Left renal cortex interstitium (tissue), 4 donors: Measurements from ENCODE around the gene RTL3. TPM values are rescaled to one million over a fixed set of nuclear protein-coding genes. Genes with fewer than 3 reads are reported as not detected.
"Not testable (repeated sequence)": the region's sequence is repeated elsewhere in the genome, so short reads cannot be mapped to it uniquely, and the experiment has no call there.

ENCODE experiments used
- DNase-seq, 4 donors: peaks; one replicate each; pipeline ENCODE4 v3.0.0-alpha.2; 2013; ENCODE audit warnings: low read depth in 4 of 4, low spot score in 2 of 4, missing footprints in 1 of 4
- polyA plus RNA-seq, 4 donors: library from polyadenylated mRNA; unstranded; fragments of 120-200 nt; gene quantifications; one replicate each; pipeline ENCODE4 v1.2.1, GENCODE V29; 2013; ENCODE audit not compliant: insufficient read length in 4 of 4

The RTL3 gene
- polyA plus RNA-seq, result not detected

GRCh38 chrX:78658845-78659744 lies at the start of gene RTL3:
Gene RTL3 (minus strand): TSS chrX:78659328. CDS start chrX:78658420, 908 bp downstream.
- no peak for DNase-seq

DNA sequence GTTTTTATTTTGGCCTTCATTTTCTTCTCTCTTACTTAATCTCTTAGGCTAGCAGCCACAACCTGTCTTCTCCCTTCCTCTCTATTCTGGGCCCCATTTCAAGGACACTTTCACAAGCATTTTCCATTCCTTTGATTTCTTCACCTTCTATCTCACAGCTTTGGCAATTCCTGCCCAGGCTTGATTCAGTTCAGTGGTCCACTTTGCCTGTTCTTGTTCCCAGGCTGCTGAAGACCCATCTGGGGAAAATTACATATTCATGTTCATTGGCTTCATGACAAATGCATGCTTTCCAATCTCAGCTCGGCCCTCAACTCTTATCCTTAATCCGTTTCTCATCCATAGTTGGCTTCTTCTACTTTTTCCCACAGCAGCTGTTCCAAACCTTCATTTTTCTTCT lies 49.7 kb upstream of the RTL3 start:
- no peak for DNase-seq

GRCh38 chrX:78708262-78708661 lies 49.1 kb upstream of the RTL3 start:
- DNase-seq, result no peak

DNA sequence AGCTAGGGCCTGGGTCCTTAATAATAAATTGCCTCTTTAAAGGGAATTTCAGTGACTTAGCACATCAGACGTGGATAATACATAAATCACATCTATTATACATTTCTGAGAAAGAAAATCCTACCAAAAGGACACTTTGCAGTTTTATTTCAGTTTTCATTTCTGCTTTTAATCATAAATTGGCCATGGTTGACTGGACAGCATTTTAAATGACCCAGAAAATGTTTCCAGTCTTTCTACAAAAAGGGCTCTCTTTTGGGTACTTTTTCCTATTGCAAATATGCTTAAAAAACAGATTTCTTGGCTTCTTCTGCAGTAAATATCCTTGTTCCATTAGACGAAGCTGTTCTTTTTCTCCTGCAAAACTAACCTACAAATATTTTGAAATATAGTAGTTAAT lies 46.9 kb upstream of the RTL3 start:
- DNase-seq, result no peak

DNA sequence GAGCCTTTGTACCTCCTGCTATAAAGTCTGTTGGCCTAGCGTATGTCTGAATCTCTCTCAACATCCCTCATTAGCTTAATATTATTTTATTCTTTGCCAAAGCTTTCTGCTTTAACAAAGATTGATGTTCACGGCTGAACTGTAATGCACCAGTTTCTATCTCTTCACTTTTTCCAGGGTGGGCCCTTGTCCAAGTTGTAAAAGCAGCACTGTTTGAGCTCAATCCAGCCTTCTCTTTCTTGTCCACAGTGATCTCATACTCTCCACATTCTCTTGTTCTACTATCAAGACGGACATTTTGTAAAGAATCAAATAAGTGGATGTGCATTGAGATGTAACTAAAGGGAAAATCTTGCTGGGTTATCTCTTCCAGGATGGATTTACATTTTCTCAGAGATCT lies 34.4 kb upstream of the RTL3 start:
- DNase-seq, result no peak

DNA sequence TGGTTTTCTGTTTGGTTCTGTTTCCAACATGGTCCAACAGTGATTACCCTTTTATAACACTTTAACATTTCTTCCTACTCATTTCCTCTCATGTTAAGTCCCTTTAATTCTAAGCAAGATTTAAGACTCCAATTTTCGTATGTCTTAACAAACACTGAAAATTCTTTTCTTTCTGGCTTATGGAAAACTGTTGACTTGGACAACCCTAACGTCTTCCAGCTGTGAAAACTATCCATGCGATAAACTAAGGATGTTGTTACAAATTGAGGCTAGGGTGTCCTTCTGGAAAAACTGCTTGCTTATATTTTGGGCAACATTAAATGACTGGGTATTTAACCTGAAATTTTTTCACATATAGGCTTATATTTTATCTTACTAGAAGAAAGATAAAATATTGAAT lies 33.9 kb upstream of the RTL3 start:
- no peak for DNase-seq

DNA sequence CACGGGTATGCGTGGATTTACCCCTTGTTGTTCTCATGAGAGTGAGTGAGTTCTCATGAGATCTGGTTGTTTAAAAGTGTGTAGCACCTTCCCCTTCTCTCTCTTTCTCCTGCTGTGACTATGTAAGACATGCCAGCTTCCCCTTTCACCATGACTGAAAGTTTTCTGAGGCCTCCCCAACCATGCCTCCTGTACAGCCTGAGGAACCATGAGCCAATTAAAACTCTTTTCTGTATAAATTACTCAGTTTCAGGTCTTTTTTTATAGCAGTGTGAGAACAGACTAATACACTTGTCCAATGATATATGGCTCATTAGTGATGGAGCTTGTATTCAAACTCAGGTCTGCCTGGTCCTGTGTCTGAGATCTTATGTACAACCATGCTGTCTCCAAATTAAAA lies 28.5 kb upstream of the RTL3 start:
- no peak for DNase-seq

- no peak for DNase-seq
These were observed 14.1 kb upstream of the RTL3 start for GRCh38 chrX:78673246-78673645.

GRCh38 chrX:78665342-78665741 lies 6.2 kb upstream of the RTL3 start:
- DNase-seq, result no peak

GRCh38 chrX:78661836-78662235 lies 2.7 kb upstream of the RTL3 start:
- DNase-seq, result no peak

DNA sequence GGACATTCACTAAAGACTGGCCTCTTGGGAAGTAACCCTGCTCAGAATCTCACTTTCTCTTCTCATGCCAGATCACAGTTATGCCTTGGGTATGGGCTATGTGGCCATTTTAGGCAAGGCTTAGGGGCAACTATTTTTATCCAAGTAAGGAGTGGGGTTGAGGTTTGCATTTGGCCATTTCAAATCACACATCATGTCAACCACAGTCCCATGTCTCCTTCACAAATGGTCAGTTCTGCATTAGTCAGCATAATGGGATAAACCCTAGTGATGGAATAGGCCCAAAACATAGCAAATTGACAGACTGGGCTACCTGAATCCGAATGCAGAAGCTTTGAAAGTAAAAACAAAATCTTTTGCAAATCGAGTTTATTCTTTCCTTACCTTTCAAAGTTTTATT lies 827 bp upstream of the RTL3 start:
- DNase-seq, result no peak

DNA sequence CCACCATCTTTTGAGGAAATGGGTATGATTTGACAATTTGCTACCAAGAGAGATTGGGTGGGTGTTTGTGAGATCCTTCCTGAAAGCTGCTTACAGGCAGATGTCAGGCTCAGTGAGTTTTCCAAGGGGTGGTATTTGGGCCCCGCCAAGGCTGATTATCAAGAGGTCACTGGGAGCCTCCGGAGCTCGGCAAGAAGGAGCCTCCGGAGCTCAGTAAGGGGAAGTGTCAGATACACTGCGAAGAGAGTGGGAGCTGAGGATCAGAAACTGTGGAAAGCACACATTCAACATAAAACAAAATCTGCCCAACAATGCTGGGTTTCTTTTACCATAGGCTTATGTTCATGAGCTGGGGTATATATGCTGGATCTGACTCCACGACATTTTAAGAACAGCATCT lies 714 bp downstream of the RTL3 start:
- no peak for DNase-seq

- DNase-seq, result no peak
These were observed 3.5 kb downstream of the RTL3 start for GRCh38 chrX:78655642-78656041.

DNA sequence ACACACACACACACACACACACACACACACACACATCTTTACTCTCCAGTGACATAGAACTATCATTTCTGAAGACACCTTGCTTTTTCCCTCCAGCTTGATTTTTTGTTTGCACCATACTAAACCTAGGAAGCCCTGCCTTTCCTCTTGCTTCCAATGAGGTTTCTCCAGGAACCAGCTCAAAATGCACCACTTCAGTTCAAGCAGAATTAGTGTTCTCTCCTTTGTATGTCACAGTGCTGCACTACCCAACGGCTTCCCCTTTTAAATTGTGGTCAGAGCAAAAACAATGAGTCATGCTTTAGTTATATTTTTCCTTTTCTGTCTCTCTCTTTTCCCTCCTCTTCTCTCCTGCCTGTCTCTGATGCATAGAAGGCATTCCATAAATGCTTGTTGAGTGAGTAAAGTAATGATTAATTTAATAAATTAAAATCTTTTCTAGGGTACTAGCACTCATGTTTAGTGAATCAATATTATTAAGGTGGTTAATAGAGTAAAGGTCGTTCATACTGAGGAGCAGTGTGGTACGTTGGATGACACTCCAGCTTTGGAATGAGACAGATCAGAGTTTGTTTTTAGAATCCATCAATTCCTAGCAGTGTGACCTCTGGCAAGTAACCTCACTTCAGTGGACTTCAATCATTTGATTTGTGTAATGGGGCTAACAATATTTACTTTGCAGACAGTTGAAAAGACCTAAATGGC lies 5.9 kb downstream of the RTL3 start:
- DNase-seq, result no peak

GRCh38 chrX:78650906-78651437 lies 8.2 kb downstream of the RTL3 start:
- no peak for DNase-seq

- no peak for DNase-seq
These were observed 15.3 kb downstream of the RTL3 start for GRCh38 chrX:78643874-78644273.

GRCh38 chrX:78643096-78643495 lies 16.0 kb downstream of the RTL3 start:
- no peak for DNase-seq

GRCh38 chrX:78636096-78636495 lies 23.0 kb downstream of the RTL3 start:
- DNase-seq, result not testable (repeated sequence)

DNA sequence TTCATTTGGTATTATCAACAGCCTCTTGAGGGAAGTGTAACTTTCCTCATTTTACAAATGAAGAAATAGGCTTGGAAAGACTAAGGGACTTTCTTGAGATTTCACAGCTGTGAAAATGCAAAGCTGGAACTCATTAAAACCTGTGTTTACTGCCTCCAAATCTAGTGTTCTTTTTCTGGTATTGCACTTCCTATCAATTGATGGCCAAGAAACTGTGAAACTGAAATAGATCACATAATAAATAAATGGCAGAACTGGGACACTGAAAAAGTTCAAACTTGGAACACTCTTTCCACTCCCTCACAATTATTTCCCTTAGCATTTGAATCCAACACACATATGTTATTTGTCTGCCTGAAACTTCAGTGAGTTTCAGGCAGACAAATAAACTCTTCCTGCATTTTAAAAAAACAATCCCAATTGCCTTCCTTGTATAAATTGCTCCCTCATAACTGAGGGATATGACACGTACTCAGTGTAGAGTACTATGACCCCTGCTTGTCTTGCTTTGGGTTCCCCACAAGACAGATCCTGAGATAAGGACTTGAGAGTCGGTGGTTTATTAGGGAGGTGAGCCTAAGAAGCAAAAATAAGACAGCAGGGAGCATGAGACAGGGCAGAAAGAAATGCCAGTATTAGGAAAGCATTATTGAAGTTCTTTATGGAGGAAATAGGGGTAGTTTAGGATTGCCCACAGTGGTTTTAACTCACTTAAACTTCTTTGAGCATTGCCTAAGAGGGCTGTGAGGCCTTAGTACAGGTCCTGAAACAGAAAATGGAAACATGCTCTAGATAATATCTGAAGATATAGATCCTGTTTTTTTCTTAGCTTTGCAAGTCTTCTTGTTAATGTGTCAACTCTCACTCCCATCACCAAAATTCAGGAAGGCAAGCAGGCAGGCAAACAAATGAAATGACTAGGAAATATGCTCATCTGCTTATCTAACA lies 33.9 kb downstream of the RTL3 start:
- peak in 3 of 4 donors; percentile 9 to 29 (median 25) for DNase-seq

GRCh38 chrX:78624426-78624825 lies 34.7 kb downstream of the RTL3 start:
- no peak for DNase-seq

DNA sequence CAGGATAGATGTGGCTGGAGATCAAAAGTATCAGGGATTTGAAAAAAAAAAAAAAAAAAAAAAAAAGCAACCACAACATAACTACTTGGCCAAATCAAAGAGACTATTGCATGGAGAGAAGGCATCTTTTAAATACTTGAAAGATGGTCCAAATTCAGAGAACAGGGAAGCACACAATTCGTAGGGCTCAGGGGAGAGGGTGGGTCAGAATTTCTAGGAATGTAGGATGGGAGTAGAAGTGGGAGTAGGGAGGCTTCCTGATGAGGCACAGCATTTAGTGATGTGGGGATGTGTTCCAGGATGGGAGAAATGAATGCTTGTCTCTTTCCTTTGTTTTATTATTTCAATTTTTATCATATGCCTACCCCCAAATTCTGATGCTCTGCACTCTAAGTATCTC lies 36.3 kb downstream of the RTL3 start:
- DNase-seq, result no peak
